HG03457 (cell line): ENCODE results near the gene PPP1R36.

Source experiments
- ATAC-seq: cut with Tn5 transposase; IDR thresholded peaks from one replicate; pipeline ENCODE4 v1.9.1; 2021; ENCODE audit warnings: moderate number of reproducible peaks; ENCODE audit not compliant: unreplicated experiment

Gene PPP1R36, protein sequence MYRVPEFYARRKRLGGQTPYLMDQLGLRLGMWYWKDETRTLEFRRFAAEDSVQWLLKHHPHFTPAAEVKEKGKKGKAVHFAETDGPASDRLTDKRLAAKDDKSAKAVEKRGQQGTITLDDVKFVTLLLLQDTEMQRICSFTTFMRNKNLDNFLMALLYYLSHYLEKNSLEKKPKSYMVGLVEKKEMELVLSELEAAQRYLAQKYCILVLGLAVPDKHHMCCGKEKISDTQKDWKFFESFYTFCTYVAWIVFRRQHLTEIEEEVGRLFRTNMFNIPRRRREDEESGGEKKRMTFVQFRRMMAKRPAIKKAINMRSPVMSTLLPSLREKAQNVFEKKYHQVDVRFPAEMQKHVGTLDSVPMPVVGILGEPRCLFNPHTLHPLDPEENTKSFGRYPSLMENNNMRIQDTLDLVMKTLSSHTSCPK

DNA sequence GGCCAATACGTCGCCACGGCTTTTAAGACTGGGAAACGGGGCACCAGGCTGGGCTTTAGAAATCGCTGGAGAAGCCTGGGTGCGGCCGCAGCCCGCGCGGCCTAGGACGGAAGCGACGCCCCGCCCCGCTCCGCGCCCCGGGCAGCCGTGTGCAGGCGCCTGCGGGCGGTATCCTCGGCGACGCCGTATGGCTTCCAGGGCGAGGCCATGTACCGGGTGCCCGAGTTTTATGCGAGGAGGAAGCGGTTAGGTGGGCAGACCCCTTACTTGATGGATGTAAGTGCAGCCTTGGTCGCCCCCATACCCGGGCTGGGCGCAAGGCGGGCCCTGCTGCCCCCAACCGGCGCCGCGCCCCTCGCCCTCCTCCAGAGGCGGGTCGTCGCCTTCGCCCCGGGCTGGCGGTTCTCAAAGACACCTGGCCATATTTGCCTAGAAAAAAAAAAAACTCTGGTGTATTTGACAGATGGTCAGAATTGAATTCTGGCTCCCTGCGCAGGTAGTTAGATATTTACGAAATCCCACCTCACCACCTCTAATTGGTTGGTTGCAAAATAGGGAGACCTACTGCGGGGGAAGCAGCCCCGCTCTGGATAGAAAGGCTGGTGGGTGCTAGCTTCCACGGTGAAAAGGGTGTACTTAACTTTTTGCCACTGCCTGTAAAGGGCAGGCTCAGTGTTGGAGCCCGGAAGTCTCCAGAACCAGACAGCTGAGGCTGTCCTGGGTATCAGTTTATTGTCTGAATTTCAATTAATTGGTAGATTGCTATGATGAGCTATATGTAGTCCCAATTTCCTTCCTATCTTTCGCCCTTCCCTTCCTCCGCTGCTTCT, at the start of gene PPP1R36:
TSS of gene PPP1R36 (plus strand) at position 171 of the 830 bp plus-strand sequence. CDS start at position 208, 37 bp downstream.
- ATAC-seq, result no peak

DNA sequence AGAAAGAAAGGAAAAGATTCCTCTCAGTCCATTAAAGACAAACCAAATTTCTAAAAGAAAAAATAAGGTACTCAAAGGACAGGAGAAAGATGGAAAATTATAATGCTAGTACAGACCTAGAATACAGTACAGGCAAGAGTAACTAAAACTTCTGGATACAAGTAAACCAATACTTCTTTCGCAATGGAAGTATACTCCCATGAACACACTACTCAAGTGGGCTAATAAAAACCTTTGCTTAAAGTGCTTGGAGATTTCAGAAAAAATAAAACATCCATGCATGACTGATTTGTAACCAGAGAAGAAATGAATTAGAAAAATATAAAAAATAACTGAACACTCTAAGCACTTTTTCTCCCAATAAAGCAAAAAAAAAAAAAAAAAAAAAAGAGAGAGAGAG, 49.7 kb upstream of the PPP1R36 start:
- ATAC-seq, result no peak

DNA sequence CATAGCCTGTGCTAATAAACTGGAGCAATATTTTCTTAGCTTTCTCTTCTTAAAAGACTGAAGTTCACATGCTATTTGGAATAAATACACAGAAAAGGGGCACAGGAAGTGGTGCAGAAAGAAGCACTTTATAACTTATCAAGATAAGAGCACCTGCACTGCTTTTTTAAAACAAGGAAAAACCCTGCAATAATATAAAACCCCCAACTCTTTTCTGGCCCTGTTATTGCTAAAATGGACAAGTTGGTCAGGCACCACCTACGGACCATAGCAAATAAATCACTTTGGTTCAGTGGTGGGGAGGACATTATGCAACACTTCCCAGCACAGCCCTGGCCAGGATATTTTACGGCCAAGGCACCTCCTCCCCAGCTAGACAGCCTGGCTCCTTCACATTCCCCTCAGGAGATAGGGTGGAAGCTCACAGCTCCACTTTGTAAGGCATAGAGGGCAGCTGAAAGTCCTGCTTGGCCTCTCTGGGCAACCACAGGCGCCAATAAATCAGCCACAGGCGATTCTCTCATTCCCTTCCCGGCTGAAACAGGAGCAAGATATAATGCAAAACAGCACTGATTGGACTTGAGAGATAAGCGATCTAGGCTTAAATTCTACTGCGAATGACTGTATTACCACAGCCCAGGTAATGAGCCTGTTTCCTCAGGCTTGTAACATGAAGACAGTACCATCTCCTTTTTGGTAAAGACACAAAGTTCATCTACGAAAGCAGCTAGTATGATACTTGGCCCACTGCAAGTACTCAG, 48.2 kb upstream of the PPP1R36 start:
- ATAC-seq, result no peak

DNA sequence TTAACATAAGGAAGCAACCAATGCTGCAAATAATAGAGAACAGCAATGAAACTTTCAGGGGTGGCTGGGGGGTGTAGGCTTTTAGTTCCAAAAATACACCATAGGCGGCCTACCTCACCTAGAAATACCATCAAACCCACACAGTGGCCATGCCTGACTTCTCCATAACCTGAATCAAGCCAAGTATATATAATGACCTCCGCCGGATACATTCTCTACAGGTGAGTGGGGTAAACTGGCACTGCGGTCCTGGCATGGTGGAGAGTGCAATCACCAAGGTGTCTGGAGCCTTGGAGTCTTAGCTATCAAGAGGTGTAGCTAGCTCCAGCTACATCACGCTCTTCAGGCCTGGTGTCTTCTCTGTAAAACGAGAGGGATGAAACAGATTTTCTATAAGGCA, 47.3 kb upstream of the PPP1R36 start:
- no peak for ATAC-seq

DNA sequence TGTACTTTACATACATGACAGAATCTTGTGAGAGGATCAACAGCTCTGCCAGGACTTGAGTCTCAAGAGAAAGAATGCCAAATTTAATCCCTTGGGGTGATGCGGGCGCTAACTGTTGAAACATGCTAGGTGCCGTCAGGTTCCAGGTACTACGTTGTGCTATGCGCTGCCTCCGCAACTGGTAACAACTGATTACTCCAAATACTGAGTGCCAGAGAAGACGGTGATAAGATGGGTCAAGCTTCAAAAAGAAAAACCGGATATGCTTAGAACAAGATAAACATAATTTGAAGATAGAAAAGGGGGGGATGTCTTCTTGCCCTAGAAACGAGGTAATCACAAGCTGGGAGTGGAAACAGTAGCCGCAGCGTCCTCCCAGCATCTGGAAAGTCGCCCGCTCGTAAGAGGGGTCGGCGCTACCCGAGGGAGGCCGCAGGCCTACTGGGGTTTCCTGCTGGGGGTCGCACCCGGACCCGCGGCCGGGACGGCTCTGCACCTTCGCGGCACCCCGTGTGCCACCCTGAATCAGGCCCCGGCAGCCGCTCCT, 46.8 kb upstream of the PPP1R36 start:
- no peak for ATAC-seq

DNA sequence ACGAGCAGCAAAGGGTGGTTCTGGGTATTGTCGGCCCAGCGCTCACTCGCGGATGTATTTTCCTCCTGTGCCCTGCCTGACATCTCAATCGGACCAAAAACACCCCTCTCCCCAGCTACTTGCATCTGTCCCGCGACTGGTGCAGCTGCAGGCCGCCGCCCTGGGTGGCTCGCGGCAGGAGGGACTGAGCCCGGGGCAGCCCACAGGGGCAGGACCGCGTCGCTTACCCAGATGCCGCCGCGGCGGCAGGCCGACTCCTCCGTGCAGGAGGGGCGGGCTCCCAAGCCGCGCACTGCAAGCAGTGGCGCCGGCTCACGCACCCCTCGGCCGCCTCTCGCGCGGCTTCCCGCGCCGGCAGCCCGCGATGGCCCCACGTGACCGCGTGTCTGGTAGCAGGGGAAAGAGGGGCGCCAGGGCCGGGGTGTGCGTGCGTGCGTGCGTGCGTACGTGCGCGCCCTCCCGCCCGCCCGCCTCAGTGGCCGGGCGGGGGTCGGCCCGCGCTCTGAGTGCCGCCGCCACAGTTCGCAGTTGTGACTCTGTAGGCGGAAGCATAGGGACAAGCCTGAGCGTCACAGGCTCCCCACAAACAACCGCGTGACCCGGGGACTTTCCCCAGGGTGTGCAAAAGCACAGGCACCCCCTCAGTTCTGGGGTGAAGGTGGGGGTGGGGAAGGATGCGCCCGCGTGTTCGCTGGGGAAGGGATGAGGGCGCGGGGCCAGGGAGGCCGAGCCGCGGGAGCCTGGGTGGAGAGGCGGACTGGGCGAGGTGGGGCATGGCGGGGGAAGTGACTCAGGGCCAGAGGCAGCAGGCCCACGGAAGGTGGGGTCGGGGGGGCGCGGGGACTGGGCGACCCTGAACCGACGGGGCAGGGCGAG, 46.1 kb upstream of the PPP1R36 start, which contains the start of gene ZBTB25:
TSS of gene ZBTB25 (minus strand) at position 405 of the 876 bp plus-strand sequence. CDS start 13,305 bp downstream, outside the sequence.
- ATAC-seq, result peak; percentile 50

DNA sequence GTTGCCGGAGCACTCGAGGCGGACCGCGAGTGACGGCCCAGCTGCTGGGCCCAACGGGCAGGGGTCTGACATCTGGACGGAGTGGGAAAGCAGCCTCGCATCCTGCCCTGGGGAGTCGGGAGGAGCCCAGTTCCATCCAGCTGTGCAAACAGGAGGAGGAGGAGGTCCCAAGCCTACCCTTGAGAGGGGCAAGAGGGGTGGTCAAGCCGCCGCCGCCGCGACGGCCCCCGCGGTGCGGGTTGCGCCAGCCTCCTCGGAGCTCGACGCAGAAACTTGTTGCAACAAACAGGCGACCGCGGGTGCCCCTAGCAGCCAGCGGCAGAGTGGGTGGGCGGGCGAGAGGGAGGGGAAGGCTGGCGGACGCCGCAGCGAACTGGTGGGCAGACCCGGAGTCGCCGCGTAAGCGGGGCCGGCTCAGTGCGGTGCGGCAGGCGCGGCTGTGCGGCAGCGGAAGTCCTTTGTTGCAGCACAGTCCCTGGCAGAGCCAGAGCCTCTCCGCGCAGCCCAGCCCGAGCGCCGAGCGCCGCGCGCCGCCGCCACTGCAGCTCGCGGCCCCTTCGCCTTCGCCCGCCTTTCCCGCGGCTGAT, 45.4 kb upstream of the PPP1R36 start, which contains the start of gene ZBTB1:
TSS of gene ZBTB1 (plus strand) at position 461 of the 587 bp plus-strand sequence. CDS start 16,735 bp downstream, outside the sequence.
- ATAC-seq, result peak; percentile 12

DNA sequence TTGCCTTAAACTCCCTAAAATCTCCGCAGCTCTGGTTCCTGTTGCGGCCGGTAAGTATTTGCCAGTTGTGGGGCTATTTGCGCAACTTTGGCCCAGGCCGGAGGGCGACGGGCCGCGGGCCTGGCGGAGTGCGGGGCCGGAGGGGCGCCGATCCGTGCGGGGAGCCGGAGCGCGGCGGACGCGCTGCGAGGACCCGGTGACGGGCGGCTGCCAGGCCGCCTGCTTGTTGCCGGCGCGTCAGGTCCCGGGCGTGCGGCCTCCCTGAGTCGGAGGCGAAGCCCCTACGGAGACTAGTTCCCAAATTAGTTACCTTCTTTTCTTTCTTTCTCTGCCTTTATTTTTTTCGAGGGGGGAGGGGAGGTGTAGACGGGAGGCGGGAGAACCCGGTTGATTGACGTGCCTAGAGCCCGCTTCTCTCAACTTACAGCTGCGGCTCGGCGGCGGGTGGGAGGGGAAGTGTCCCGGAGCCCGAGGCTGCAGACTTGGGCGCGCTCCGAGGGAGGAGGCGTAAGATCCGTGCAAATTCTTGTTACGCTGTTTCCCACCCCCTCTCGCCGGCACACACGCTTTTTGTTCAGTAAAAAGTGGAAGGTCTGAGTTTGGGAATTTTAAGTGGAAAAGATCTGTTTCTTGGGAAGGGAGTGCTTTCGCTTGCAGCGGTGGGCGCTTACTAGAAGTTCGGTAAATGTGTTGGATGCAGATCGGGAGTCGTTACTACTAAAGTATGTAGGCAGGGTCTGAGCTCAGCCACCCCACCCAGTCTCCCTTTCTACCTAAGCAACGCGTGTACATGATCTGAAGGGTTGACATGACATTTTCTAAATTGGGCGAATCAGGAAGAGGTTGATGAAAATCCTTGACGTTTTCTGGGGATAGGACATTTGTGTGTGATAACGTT, 44.6 kb upstream of the PPP1R36 start:
- ATAC-seq, result peak; percentile 21

DNA sequence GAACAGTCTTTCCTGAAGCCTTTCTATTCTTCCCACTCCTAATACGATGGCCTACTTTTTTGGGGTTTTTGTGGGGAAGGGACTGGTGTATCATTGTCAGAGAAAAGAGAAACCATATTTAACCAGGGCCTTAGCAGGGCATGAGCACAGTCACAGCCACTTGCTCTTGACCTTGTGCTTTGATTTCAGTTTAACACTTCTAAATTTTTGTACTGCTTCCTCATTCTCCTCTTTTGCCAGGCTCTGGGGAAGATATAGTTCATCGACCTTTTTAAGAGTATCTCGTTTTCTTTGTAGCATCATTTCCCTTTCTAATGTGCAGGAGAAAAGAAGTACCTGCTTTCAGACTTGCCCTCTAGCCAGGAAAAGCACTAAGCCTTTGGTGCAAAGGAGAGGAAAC, 43.0 kb upstream of the PPP1R36 start:
- no peak for ATAC-seq

DNA sequence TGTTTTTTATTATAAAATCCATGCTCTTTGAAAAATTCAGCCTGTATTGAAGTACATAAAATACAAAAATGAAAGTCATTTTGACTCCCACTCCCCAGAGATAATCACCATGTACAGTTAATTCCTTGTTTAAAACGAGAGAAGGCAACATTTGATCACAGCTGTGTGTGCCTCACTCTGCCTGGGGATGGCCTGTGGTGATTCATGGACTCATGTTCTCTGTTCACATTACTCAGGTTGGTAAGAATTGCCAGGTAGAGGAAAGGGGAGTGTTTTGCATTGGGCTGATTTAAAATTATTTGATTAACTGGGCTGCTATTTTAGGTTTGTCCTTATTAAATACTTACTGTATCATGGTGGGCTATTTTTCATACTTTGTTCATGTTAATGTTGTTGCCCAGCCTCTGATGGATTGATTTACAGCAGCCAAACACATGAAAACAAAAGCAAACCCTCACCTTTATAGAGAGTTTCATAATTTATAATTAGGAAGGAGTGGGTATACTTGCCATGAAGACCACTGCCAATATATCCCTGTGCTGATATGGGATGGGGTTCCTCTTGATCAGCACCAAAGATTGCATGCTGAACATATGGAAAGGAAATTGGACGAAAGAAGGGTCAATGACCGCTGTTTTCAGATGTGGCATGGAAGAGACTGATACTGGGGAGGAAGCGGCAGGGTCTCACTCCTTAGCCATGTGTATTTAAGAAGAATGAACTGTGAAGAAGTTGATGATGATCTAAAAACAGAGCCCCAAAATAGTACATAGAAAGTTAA, 42.2 kb upstream of the PPP1R36 start:
- ATAC-seq, result no peak

DNA sequence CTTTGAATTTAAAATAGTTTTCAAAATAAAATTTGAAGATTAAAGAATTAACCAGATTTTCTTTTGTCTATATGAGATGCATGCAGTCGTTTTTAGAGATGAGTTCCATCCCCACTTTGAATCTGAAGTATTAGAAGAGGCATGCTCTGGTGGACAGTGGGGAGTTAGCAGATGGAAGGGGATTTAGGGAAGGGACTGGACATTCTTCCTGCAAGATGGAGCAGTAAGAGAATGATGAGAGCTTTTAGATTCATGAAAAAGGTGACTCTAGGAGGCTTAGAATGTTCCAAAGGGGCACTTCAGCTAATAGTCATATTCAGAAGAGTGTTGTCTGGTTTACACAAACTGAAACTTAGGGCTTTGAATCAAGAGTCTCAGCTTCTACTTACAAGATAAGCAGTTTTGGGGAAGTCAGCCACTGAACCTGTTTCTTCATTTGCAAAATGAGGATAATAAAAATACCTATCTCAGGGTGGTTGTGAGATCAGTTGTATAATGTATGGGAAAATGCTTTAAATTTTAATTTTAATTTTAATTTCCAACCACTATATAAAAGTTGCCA, 41.5 kb upstream of the PPP1R36 start:
- no peak for ATAC-seq

DNA sequence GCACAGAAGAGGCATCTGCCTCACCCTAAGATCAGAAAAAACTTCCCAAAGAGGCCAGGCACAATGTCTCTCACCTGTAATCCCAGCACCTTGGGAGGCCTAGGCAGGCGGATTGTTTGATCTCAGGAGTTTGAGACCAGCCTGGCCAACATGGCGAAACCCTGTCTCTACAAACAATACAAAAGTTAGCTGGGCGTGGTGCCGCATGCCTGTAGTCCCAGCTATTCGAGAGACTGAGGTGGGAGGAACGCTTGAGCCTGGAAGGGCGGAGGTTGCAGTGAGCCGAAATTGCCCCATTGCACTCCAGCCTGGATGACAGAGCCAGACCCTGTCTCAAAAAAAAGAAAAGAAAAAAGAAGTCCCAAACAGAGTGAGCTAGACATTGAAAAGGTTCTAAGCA, 40.7 kb upstream of the PPP1R36 start:
- ATAC-seq, result no peak

DNA sequence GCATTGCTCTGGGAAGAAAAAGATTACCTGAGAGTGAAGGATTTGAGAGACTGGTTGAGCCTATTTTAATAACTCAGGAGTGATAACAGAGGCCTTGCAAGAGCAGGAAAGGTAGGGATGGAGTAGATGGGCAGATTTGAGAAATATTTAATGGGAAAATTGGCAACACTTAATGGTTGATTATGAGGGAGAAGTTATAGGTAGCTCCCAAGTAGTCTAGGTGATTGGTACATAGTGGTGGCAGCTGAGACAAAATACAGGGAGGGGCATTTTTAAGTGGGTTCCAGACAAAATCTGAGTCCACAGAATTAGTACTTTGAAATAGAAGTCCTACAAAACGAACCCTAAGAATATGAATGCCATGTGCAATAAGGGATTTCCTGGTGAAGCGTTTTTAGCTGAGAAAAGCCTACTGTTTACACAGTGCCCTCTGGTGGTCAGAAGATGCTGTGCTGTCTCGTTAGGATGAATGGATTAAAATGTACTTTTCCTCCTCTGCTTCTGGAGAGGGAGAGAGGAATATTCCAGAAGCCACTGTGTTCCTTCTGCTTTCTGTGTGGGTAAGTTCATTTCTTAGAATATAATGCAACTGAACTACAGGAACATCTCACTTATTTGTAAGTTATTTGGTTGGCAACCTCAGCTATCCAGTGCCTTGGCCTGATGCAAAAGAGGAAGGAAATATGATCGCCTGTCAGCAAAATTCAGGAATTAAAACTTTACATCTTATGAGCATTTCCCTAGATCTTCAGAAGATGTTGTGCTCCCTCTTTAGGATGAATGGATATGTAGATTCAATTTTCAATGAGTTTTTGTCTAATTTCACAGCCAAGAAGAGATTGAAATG, 38.7 kb upstream of the PPP1R36 start:
- ATAC-seq, result no peak

DNA sequence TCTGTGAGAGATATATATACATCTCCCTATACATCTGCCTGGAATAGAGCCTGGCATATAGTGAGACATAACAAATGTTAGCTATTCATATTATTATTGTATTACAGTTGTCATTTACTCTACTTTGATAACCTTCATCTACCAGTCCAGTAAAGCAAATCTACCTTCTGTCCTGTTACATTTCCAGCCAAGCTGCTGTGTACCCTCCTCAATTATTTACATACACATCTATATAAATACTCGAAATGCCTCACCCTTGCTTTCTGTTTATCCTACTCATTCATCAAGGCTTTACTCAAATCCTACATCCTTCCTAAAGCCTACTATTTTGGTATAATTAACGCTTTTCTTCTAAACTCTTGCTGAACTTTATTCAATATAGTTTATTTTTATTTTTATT, 36.5 kb upstream of the PPP1R36 start:
- no peak for ATAC-seq

DNA sequence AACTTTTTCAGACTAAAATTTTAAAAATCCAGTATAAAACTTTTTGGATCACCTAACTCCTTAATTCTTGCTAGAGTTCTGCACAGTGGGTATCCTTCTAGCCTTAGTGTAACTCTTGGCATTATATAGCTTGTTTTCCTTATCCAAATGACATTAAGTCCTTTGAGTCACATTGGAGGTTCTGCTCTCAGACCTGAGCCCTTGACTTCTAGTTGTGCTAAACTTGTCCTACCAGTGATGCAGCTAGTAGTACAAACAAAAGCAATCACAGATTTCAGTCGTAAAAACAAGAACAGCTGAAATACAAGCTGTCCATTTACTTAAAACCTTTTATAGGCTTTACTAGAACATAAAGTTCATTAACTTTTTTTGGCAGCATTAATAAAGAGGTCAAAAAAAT, 34.7 kb upstream of the PPP1R36 start:
- no peak for ATAC-seq

DNA sequence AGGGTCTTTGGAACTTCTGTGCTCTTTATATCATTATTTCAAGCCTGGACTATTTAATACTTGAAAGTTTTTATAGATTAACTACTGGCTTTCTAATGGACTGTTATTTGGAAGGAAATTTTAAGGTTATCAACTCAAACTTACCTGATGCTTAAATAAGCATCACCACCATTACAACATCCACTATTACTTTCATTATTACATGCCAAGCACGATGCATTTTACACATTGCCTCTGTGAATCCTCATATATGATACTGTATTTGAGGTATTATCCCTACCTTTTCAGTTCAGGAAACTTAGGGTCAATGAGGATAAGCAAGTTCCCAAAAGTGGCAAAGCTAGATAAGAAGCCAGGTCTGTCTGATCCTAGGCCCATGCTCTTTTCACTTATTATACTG, 32.8 kb upstream of the PPP1R36 start:
- ATAC-seq, result no peak
